ENCODE data around the gene MBD3.

DNA sequence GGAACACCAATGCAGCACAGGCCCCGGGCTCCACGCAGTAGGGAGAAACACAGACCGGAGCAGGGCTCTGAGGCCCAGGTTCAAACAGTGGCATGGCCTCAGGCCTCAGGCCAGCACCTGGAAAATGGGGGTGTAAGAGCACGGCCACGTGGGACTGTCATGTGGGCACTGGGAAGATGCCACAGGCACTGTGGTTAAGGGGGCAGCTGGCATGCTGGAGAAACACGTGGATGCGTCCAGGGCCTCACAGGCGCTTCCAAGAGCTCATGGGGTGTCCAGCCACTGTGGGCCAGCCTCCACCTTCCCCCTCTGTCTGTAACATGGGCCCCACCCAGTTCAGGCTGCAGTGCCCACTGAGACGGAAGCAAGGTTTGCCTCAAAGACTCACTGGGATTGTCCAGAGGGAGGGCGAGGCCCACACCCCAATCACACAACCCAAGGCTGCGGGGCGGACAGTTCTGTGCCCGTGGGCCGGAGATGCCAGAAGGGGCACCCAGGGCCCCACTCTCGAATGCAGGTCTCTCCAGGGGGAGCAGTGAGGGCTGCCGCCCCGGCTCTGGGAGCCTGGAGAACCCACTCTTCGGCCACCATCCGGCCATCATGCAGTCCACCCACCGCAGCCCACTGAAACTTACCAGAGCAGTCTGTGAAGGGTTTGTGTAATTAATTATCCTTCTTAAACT is 6.3 kb upstream of the MBD3 start:
- TF ChIP-seq, protein P1, sequence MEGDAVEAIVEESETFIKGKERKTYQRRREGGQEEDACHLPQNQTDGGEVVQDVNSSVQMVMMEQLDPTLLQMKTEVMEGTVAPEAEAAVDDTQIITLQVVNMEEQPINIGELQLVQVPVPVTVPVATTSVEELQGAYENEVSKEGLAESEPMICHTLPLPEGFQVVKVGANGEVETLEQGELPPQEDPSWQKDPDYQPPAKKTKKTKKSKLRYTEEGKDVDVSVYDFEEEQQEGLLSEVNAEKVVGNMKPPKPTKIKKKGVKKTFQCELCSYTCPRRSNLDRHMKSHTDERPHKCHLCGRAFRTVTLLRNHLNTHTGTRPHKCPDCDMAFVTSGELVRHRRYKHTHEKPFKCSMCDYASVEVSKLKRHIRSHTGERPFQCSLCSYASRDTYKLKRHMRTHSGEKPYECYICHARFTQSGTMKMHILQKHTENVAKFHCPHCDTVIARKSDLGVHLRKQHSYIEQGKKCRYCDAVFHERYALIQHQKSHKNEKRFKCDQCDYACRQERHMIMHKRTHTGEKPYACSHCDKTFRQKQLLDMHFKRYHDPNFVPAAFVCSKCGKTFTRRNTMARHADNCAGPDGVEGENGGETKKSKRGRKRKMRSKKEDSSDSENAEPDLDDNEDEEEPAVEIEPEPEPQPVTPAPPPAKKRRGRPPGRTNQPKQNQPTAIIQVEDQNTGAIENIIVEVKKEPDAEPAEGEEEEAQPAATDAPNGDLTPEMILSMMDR (conservative IDR thresholded peaks at IDR 0.05; ENCODE audit: low read depth, low read length): no peak
- no peak for TF ChIP-seq MXI1 (IDR thresholded peaks at IDR 0.05; ENCODE audit: borderline replicate concordance, low read depth, low read length)
